Measurements from ENCODE around the gene GJA8.
"Not testable (repeated sequence)": the region's sequence is repeated elsewhere in the genome, so short reads cannot be mapped to it uniquely, and the experiment has no call there.

GJA8 gene

GRCh38 chr1:147928236-147929132 is 25.9 kb downstream of the GJA8 start, which contains the start of gene GPR89B:
Gene GPR89B (plus strand): TSS chr1:147928420. CDS start chr1:147928537, 117 bp downstream.
- DNase-seq: peak; percentile 70

- not testable (repeated sequence) for DNase-seq
Observed at GRCh38 chr1:147931137-147931536, 28.5 kb downstream of the GJA8 start.

- DNase-seq: not testable (repeated sequence)
Observed at GRCh38 chr1:147935296-147935695, 32.7 kb downstream of the GJA8 start.

GRCh38 chr1:147940456-147940855 is 37.9 kb downstream of the GJA8 start:
- not testable (repeated sequence) for DNase-seq

- DNase-seq: not testable (repeated sequence)
Observed at GRCh38 chr1:147942563-147942962, 40.0 kb downstream of the GJA8 start.

- not testable (repeated sequence) for DNase-seq
Observed at GRCh38 chr1:147949517-147949916, 46.9 kb downstream of the GJA8 start.

Measured in NCI-H2107 (cell line).